IMR-90 (cell line): ENCODE results near the gene ARMC9. TPM values are rescaled to one million over a fixed set of nuclear protein-coding genes. Genes with fewer than 3 reads are reported as not detected.

ENCODE experiments used
- ATAC-seq: fragments of 200-7000 bp; cut with Tn5 transposase; 2 replicates; pipeline ENCODE4 v1.9.1; 2020; ENCODE audit warnings: low read depth, mild to moderate bottlenecking, moderate library complexity
- BruUV-seq: library from RNA; stranded (reverse); fragments of 400-500 nt; replicated peaks from 2 replicates; lab custom pipeline; 2021; lab: Mats Ljungman, UMichigan
- CTCF ChIA-PET: fragments of 300-600 bp; formaldehyde crosslinking; extraction: SDS; loops from one replicate; lab custom pipeline; 2021; ENCODE audit warnings: antibody characterized with exemption; lab: Yijun Ruan, JAX
- POLR2A ChIA-PET: fragments of 300-600 bp; sonication (Branson Sonifier 250); formaldehyde crosslinking; loops from one replicate; lab custom pipeline; 2022; ENCODE audit warnings: antibody characterized with exemption; ENCODE audit not compliant: unreplicated experiment; lab: Charles Lee
- DNase-seq: peaks from one replicate; pipeline ENCODE4 v3.0.0; 2013
- H2AFZ ChIP-seq: replicated peaks from 2 replicates; pipeline ENCODE3; 2013; ENCODE audit warnings: low read length, mild to moderate bottlenecking; ENCODE audit not compliant: poor library complexity
- H2AK5ac ChIP-seq: 2 replicates; pipeline ENCODE4 v1.6.1; 2013; ENCODE audit warnings: low read depth, low read length, inconsistent platforms
- H2AK9ac ChIP-seq: replicated peaks from 2 replicates; pipeline ENCODE3; 2013; ENCODE audit warnings: mild to moderate bottlenecking, low read depth, low read length, moderate library complexity; ENCODE audit not compliant: poor library complexity
- H2BK120ac ChIP-seq: 2 replicates; pipeline ENCODE4 v1.6.1; 2013; ENCODE audit warnings: low read depth, low read length, inconsistent platforms
- H2BK15ac ChIP-seq: 3 replicates; pipeline ENCODE4 v1.6.1; 2013; ENCODE audit warnings: low read depth, low read length, inconsistent platforms
- H2BK20ac ChIP-seq: 2 replicates; pipeline ENCODE4 v1.6.1; 2013; ENCODE audit warnings: low read depth, mild to moderate bottlenecking, inconsistent platforms, low read length, moderate library complexity
- H2BK5ac ChIP-seq: 2 replicates; pipeline ENCODE4 v1.6.1; 2013; ENCODE audit warnings: mild to moderate bottlenecking, low read depth, low read length, inconsistent platforms; ENCODE audit not compliant: poor library complexity, severe bottlenecking
- H3K14ac ChIP-seq: replicated peaks from 2 replicates; pipeline ENCODE4 v1.6.1; 2013; ENCODE audit warnings: low read depth, low read length, inconsistent platforms
- H3K18ac ChIP-seq: 2 replicates; pipeline ENCODE4 v1.6.1; 2013; ENCODE audit warnings: low read depth, low read length, control low read depth
- H3K23ac ChIP-seq: 2 replicates; pipeline ENCODE4 v1.6.1; 2013; ENCODE audit warnings: low read depth, low read length, inconsistent platforms
- H3K27ac ChIP-seq: 2 replicates; pipeline ENCODE4 v1.5.1; 2013; ENCODE audit warnings: mild to moderate bottlenecking, control low read depth, low read length; ENCODE audit not compliant: insufficient read depth
- H3K27me3 ChIP-seq: 2 replicates; pipeline ENCODE4 v1.6.1; 2013; ENCODE audit warnings: low read length; ENCODE audit not compliant: control insufficient read depth, insufficient read depth
- H3K36me3 ChIP-seq: 2 replicates; pipeline ENCODE4 v1.6.1; 2013; ENCODE audit warnings: low read length, mixed read lengths; ENCODE audit not compliant: control insufficient read depth, insufficient read depth
- H3K4ac ChIP-seq: 2 replicates; pipeline ENCODE4 v1.6.1; 2013; ENCODE audit warnings: low read depth, low read length, inconsistent platforms
- H3K4me1 ChIP-seq: 2 replicates; pipeline ENCODE4 v1.6.1; 2013; ENCODE audit warnings: low read length, mixed read lengths; ENCODE audit not compliant: control insufficient read depth, insufficient read depth
- H3K4me2 ChIP-seq: 2 replicates; pipeline ENCODE4 v1.6.1; 2013; ENCODE audit warnings: low read depth, mild to moderate bottlenecking, control low read depth, low read length, moderate library complexity
- H3K4me3 ChIP-seq: 2 replicates; pipeline ENCODE4 v1.5.1; 2013; ENCODE audit warnings: low read depth, mild to moderate bottlenecking, control low read depth, low read length, moderate library complexity; ENCODE audit not compliant: insufficient read depth
- H3K56ac ChIP-seq: 2 replicates; pipeline ENCODE4 v1.6.1; 2013; ENCODE audit warnings: low read length, inconsistent platforms; ENCODE audit not compliant: insufficient read depth; ENCODE audit errors: extremely low read depth
- H3K79me1 ChIP-seq, 2 experiments: 2 replicates each; pipeline ENCODE4 v1.6.1; 2013; ENCODE audit warnings: low read length in 2 of 2, inconsistent platforms in 1 of 2, low read depth in 1 of 2
- H3K9ac ChIP-seq: 2 replicates; pipeline ENCODE4 v1.6.1; 2013; ENCODE audit warnings: low read depth, low read length, control low read depth
- H3K9me1 ChIP-seq: 2 replicates; pipeline ENCODE4 v1.6.1; 2013; ENCODE audit warnings: low read length, inconsistent platforms; ENCODE audit not compliant: insufficient read depth
- H3K9me3 ChIP-seq: 2 replicates; pipeline ENCODE4 v1.6.1; 2013; ENCODE audit warnings: low read length; ENCODE audit not compliant: control insufficient read depth, insufficient read depth
- H4K20me1 ChIP-seq: 2 replicates; pipeline ENCODE4 v1.6.1; 2013; ENCODE audit warnings: low read length, inconsistent platforms; ENCODE audit not compliant: insufficient read depth
- H4K5ac ChIP-seq: 2 replicates; pipeline ENCODE4 v1.6.1; 2013; ENCODE audit warnings: mild to moderate bottlenecking, low read depth, low read length, control low read depth
- H4K8ac ChIP-seq, 2 experiments: 2 replicates each; pipeline ENCODE4 v1.6.1; 2013; ENCODE audit warnings: low read depth in 2 of 2, low read length in 2 of 2, control low read depth in 1 of 2, inconsistent platforms in 1 of 2
- H4K91ac ChIP-seq: 2 replicates; pipeline ENCODE4 v1.6.1; 2013; ENCODE audit warnings: low read depth, low read length, inconsistent platforms; ENCODE audit not compliant: insufficient read depth
- BHLHE40 ChIP-seq: fragments of 150-350 bp; IDR thresholded peaks from 2 replicates; pipeline ENCODE4 v1.6.1; 2016; ENCODE audit warnings: mild to moderate bottlenecking, low read depth, low read length
- CEBPB ChIP-seq: IDR thresholded peaks from 2 replicates; pipeline ENCODE4 v1.6.1; 2012; ENCODE audit warnings: low read depth, low read length, improper control_type of control experiment
- CHD1 ChIP-seq: IDR thresholded peaks from 2 replicates; pipeline ENCODE4 v1.6.1; 2012; ENCODE audit warnings: low read depth, low read length, improper control_type of control experiment
- FOS ChIP-seq: fragments of 150-350 bp; IDR thresholded peaks from 2 replicates; pipeline ENCODE4 v1.6.1; 2016; ENCODE audit warnings: low read depth, low read length
- MAFK ChIP-seq: IDR thresholded peaks from 2 replicates; pipeline ENCODE4 v1.6.1; 2012; ENCODE audit warnings: low read depth, low read length, improper control_type of control experiment
- MAZ ChIP-seq: IDR thresholded peaks from 2 replicates; pipeline ENCODE4 v1.6.1; 2012; ENCODE audit warnings: low read depth, mild to moderate bottlenecking, low read length, improper control_type of control experiment, moderate library complexity, borderline replicate concordance
- MXI1 ChIP-seq: IDR thresholded peaks from 2 replicates; pipeline ENCODE4 v1.6.1; 2012; ENCODE audit warnings: low read depth, mild to moderate bottlenecking, low read length, moderate library complexity, borderline replicate concordance
- NFE2L2 ChIP-seq: fragments of 150-350 bp; IDR thresholded peaks from 2 replicates; pipeline ENCODE4 v1.6.1; 2016; ENCODE audit warnings: low read depth, mild to moderate bottlenecking, low read length
- RAD21 ChIP-seq: IDR thresholded peaks from 2 replicates; pipeline ENCODE4 v1.6.1; 2012; ENCODE audit warnings: low read length, improper control_type of control experiment
- RCOR1 ChIP-seq: IDR thresholded peaks from 2 replicates; pipeline ENCODE4 v1.6.1; 2012; ENCODE audit warnings: mild to moderate bottlenecking, low read length, improper control_type of control experiment; ENCODE audit not compliant: insufficient replicate concordance
- RFX5 ChIP-seq: IDR thresholded peaks from 2 replicates; pipeline ENCODE4 v1.8.0; 2012; ENCODE audit warnings: low read depth, mild to moderate bottlenecking, low read length, moderate library complexity
- SMC3 ChIP-seq: fragments of 150-350 bp; IDR thresholded peaks from 2 replicates; pipeline ENCODE4 v1.6.1; 2016; ENCODE audit warnings: low read depth, mild to moderate bottlenecking, antibody characterized with exemption, low read length, moderate library complexity
- WGBS, 2 experiments: methylation state at CpG; one replicate each; pipeline versions ENCODE4 v1.1.5 to v1.1.7; 2013; ENCODE audit warnings: missing lambda C conversion rate in 2 of 2; ENCODE audit not compliant: insufficient read length in 1 of 2; ENCODE audit errors: extremely low coverage in 2 of 2; 5-methylcytosine and 5-hydroxymethylcytosine counted together
- dilution Hi-C: fragments of 300-500 bp; cut with HindIII; formaldehyde crosslinking; loops from one replicate; pipeline ENCODE4 v1.14.3; 2018; ENCODE audit warnings: low sequenced_read_pairs; ENCODE audit not compliant: unreplicated experiment
- in situ Hi-C: fragments of 300-500 bp; cut with MboI; formaldehyde crosslinking; loops from 3 replicates; pipeline ENCODE4 v1.14.3; 2019; ENCODE audit warnings: low sequenced_read_pairs, inconsistent platforms, mixed read lengths
- intact Hi-C: fragments of 100-400 bp; cut with micrococcal nuclease; formaldehyde crosslinking; loops from 2 replicates; pipeline ENCODE4 v1.10.0; 2022
- polyA plus RNA-seq, 3 experiments: library from polyadenylated mRNA; depleted of rRNA; stranded (reverse); fragments of >200 nt; gene quantifications; 2 replicates each; pipeline ENCODE4 v1.2.3, GENCODE V29; 2012; ENCODE audit warnings: low replicate concordance in 1 of 3
- total RNA-seq: library from RNA; depleted of rRNA; stranded (reverse); fragments of >200 nt; gene quantifications from 2 replicates; pipeline ENCODE4 v1.2.3, GENCODE V29; 2012
- TF ChIP-seq, protein P1 (sequence below): fragments of 150-350 bp; IDR thresholded peaks from 2 replicates; pipeline ENCODE4 v1.6.1; 2016; ENCODE audit warnings: low read depth, mild to moderate bottlenecking, low read length, moderate library complexity, borderline replicate concordance
- TF ChIP-seq, protein P2 (sequence below): conservative IDR thresholded peaks from 2 replicates; pipeline ENCODE4 v1.5.1; 2012; ENCODE audit warnings: mild to moderate bottlenecking, low read depth, low read length, improper control_type of control experiment

The ARMC9 gene
- total and polyA plus RNA-seq, 2 of the 4 experiments (the other 2 are of a cell fraction): 36.0 to 46.6 TPM

DNA sequence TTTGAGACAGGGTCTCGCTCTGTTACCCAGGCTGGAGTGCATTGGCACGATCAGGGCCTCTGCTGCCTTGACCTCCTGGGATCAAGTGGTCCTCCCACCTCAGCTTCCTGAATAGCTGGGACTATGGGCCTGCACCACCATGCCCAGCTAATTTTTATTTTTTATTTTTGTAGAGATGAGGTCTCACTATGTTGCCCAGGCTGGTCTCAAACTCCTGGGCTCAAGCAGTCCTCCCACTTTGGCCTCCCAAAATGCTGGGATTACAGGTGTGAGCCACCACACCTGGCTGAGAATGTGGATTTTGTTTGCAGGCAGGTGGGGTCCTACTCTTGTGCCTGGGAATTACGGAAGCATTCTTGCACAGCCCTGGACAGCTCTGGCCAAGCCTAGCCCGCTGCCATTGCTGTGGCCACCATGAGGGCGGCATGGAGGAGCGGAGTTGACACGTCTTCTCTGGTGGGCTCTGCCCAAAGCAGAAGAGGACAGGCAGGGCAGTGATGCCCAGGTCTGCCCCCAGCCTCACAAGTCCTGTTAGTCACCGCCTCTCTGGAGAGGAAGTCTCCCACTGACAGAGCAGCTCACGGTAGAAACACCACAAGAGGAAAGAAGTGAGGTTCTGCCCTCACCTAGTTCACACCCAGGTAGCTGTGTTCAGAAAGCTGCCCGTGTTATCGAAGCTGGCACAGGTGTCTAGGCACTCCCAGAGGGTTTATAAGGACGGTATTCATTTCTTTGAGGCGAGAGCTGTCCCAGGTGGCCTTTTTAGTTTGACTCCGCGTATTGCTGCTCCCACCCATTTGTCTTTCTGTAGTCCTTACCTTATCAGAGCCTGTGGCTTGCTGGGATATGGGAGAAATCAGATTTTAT lies 46.2 kb downstream of the ARMC9 start:
- TF ChIP-seq RAD21 (no peak), SMC3 (no peak), NFE2L2 (no peak), RCOR1 (no peak), FOS (no peak), CHD1 (no peak), MAZ (no peak), BHLHE40 (no peak), RFX5 (no peak), MAFK (no peak), MXI1 (no peak), CEBPB (no peak)
- TF ChIP-seq, protein P1, sequence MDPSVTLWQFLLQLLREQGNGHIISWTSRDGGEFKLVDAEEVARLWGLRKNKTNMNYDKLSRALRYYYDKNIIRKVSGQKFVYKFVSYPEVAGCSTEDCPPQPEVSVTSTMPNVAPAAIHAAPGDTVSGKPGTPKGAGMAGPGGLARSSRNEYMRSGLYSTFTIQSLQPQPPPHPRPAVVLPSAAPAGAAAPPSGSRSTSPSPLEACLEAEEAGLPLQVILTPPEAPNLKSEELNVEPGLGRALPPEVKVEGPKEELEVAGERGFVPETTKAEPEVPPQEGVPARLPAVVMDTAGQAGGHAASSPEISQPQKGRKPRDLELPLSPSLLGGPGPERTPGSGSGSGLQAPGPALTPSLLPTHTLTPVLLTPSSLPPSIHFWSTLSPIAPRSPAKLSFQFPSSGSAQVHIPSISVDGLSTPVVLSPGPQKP: no peak
- TF ChIP-seq, protein P2, sequence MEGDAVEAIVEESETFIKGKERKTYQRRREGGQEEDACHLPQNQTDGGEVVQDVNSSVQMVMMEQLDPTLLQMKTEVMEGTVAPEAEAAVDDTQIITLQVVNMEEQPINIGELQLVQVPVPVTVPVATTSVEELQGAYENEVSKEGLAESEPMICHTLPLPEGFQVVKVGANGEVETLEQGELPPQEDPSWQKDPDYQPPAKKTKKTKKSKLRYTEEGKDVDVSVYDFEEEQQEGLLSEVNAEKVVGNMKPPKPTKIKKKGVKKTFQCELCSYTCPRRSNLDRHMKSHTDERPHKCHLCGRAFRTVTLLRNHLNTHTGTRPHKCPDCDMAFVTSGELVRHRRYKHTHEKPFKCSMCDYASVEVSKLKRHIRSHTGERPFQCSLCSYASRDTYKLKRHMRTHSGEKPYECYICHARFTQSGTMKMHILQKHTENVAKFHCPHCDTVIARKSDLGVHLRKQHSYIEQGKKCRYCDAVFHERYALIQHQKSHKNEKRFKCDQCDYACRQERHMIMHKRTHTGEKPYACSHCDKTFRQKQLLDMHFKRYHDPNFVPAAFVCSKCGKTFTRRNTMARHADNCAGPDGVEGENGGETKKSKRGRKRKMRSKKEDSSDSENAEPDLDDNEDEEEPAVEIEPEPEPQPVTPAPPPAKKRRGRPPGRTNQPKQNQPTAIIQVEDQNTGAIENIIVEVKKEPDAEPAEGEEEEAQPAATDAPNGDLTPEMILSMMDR: no peak
- Histone ChIP-seq H2BK20ac (no peak overlapping the region), H3K36me3 (peaks cover 39% of the 10 kb centered on the region), H3K27me3 (no peaks in the 10 kb centered on the region), H4K20me1 (no peaks in the 10 kb centered on the region), H3K9me3 (no peaks in the 10 kb centered on the region), H3K4me2 (no peak overlapping the region), H3K4me3 (no peak overlapping the region), H3K27ac (no peak overlapping the region), H4K8ac (no peak overlapping the region), H3K23ac (no peak overlapping the region), H3K9ac (no peak overlapping the region), H4K91ac (no peak overlapping the region), H3K4me1 (no peaks in the 10 kb centered on the region), H2AFZ (no peak overlapping the region), H3K56ac (no peak overlapping the region), H3K9me1 (peaks cover 7% of the 10 kb centered on the region; the same call in 1 of the 2 replicates), H2BK5ac (no peak overlapping the region), H2BK120ac (no peak overlapping the region), H2BK15ac (no peak overlapping the region), H2AK9ac (no peak overlapping the region), H4K5ac (no peak overlapping the region), H3K4ac (no peak overlapping the region), H2AK5ac (no peak overlapping the region), H3K79me1 (peaks cover 3 to 5% of the 10 kb centered on the region in 2 experiments; a peak in 3 of 4 replicates), H3K18ac (no peak overlapping the region), H3K14ac (no peak overlapping the region)
- ChIA-PET POLR2A (interaction anchor here (0.8 kb wide), 1 partner anchor 22 kb away, joined by 7 read pairs; no protein-coding TSS in a partner anchor), CTCF (interaction anchor here (1.4 kb wide), 1 partner anchor 17 kb away, joined by 6 read pairs; no protein-coding TSS in a partner anchor)
- dilution Hi-C loops: no loop called here
- ATAC-seq (no peak), DNase-seq (no peak)
- in situ Hi-C loops: no loop called here
- 100% methylated on average over 4 of the region's 15 CpGs; no CpG with 5 or more reads in 1 of the 2 experiments for WGBS, 2 experiments
- no TSS peak for BruUV-seq
- intact Hi-C loops: no loop called here
